ENCODE measurements around the gene PLEKHM3. TPM values are rescaled to one million over a fixed set of nuclear protein-coding genes. Genes with fewer than 3 reads are reported as not detected.

Gene PLEKHM3
- total and polyA plus RNA-seq, 2 of the 4 experiments (the other 2 are of a cell fraction) = 2.4 to 11.3 TPM

DNA sequence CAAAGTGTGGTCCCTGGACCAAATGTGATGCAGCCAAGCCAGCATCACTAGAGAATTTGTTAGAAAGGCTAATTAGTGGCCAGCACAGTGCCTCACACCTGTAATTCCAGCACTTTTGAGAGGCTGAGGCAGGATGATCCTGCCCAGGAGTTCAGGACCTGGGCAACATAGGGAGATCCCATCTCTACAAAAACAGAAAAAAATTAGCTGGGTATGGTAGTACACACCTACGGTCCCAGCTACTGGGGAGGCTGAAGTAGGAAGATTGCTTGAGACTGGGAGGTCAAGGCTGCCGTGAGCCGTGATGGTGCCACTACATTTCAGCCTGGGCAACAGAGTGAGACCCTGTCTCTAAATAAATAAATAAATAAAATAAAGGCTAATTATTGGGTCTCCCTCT, 185.8 kb downstream of the PLEKHM3 start:
- no peak overlapping the region for H3K4me2 ChIP-seq (ENCODE audit: low read depth, low read length)
- no peaks in the 10 kb centered on the region for H3K27me3 ChIP-seq (ENCODE audit: control insufficient read depth, insufficient read depth, low read length)
- no peak overlapping the region for H4K8ac ChIP-seq (ENCODE audit: low read depth in 2 of 2, low read length in 2 of 2)
- no peak overlapping the region for H2BK15ac ChIP-seq (ENCODE audit: low read depth, low read length)
- H3K9me1 ChIP-seq (ENCODE audit: insufficient read depth, low read length) = no peaks in the 10 kb centered on the region; the same call in 1 of the 2 replicates
- BruUV-seq (replicated peaks) = no TSS peak
- H2BK120ac ChIP-seq (ENCODE audit: low read depth, low read length) = no peak overlapping the region
- no peak overlapping the region for H4K5ac ChIP-seq (ENCODE audit: low read depth, low read length)
- WGBS, 2 experiments (ENCODE audit: extremely low coverage in 2 of 2, insufficient read length in 1 of 2) = no CpG with 5 or more reads among the region's 3 CpGs
- in situ Hi-C loops (cut with MboI; ENCODE audit: low sequenced_read_pairs) (no loop called here), dilution Hi-C loops (cut with HindIII; ENCODE audit: low sequenced_read_pairs, unreplicated experiment) (no loop called here), intact Hi-C loops (cut with micrococcal nuclease) (no loop called here)
- no peaks in the 10 kb centered on the region for H3K36me3 ChIP-seq (ENCODE audit: control insufficient read depth, insufficient read depth, low read length)
- no peak overlapping the region for H2BK5ac ChIP-seq (ENCODE audit: low read depth, low read length, poor library complexity, severe bottlenecking)
- no peaks in the 10 kb centered on the region for H3K79me1 ChIP-seq (ENCODE audit: low read depth in 1 of 2, low read length in 2 of 2)
- ChIA-PET CTCF (no interaction called here), POLR2A (ENCODE audit: unreplicated experiment) (no interaction called here)
- H4K91ac ChIP-seq (ENCODE audit: insufficient read depth, low read depth, low read length) = no peak overlapping the region
- TF ChIP-seq CHD1 (IDR thresholded peaks at IDR 0.05; ENCODE audit: low read depth, low read length) (no peak), CEBPB (IDR thresholded peaks at IDR 0.05; ENCODE audit: low read depth, low read length) (no peak), MXI1 (IDR thresholded peaks at IDR 0.05; ENCODE audit: borderline replicate concordance, low read depth, low read length) (no peak), SMC3 (IDR thresholded peaks at IDR 0.05; ENCODE audit: low read depth, low read length) (no peak), RAD21 (IDR thresholded peaks at IDR 0.05; ENCODE audit: low read length) (no peak), POLR2A (IDR thresholded peaks at IDR 0.05; ENCODE audit: low read depth, low read length) (no peak), RFX5 (IDR thresholded peaks at IDR 0.05; ENCODE audit: low read depth, low read length) (no peak), MAZ (IDR thresholded peaks at IDR 0.05; ENCODE audit: borderline replicate concordance, low read depth, low read length) (no peak), MAFK (IDR thresholded peaks at IDR 0.05; ENCODE audit: low read depth, low read length) (no peak), RCOR1 (IDR thresholded peaks at IDR 0.05; ENCODE audit: insufficient replicate concordance, low read length) (no peak)
- TF ChIP-seq, protein P1, sequence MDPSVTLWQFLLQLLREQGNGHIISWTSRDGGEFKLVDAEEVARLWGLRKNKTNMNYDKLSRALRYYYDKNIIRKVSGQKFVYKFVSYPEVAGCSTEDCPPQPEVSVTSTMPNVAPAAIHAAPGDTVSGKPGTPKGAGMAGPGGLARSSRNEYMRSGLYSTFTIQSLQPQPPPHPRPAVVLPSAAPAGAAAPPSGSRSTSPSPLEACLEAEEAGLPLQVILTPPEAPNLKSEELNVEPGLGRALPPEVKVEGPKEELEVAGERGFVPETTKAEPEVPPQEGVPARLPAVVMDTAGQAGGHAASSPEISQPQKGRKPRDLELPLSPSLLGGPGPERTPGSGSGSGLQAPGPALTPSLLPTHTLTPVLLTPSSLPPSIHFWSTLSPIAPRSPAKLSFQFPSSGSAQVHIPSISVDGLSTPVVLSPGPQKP (IDR thresholded peaks at IDR 0.05; ENCODE audit: borderline replicate concordance, low read depth, low read length) = no peak
- TF ChIP-seq, protein P2, sequence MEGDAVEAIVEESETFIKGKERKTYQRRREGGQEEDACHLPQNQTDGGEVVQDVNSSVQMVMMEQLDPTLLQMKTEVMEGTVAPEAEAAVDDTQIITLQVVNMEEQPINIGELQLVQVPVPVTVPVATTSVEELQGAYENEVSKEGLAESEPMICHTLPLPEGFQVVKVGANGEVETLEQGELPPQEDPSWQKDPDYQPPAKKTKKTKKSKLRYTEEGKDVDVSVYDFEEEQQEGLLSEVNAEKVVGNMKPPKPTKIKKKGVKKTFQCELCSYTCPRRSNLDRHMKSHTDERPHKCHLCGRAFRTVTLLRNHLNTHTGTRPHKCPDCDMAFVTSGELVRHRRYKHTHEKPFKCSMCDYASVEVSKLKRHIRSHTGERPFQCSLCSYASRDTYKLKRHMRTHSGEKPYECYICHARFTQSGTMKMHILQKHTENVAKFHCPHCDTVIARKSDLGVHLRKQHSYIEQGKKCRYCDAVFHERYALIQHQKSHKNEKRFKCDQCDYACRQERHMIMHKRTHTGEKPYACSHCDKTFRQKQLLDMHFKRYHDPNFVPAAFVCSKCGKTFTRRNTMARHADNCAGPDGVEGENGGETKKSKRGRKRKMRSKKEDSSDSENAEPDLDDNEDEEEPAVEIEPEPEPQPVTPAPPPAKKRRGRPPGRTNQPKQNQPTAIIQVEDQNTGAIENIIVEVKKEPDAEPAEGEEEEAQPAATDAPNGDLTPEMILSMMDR (conservative IDR thresholded peaks at IDR 0.05; ENCODE audit: low read depth, low read length) = no peak
- no peak overlapping the region for H3K4ac ChIP-seq (ENCODE audit: low read depth, low read length)
- H3K56ac ChIP-seq (ENCODE audit: extremely low read depth, insufficient read depth, low read length) = no peak overlapping the region
- H2AK5ac ChIP-seq (ENCODE audit: low read depth, low read length) = no peak overlapping the region
- DNase-seq (no peak), ATAC-seq (ENCODE audit: low read depth) (no peak)
- H3K9ac ChIP-seq (ENCODE audit: low read depth, low read length) = no peak overlapping the region
- no peak overlapping the region for H3K27ac ChIP-seq (ENCODE audit: insufficient read depth, low read length)
- H3K4me3 ChIP-seq (ENCODE audit: insufficient read depth, low read depth, low read length) = no peak overlapping the region
- peaks cover 3% of the 10 kb centered on the region; the same call in 1 of the 2 replicates for H3K4me1 ChIP-seq (ENCODE audit: control insufficient read depth, insufficient read depth, low read length)
- no peak overlapping the region for H2BK20ac ChIP-seq (ENCODE audit: low read depth, low read length)
- H3K14ac ChIP-seq (replicated peaks; ENCODE audit: low read depth, low read length) = no peak overlapping the region
- H2AFZ ChIP-seq (replicated peaks; ENCODE audit: low read length, poor library complexity) = no peak overlapping the region
- H3K18ac ChIP-seq (ENCODE audit: low read depth, low read length) = no peak overlapping the region
- H2AK9ac ChIP-seq (replicated peaks; ENCODE audit: low read depth, low read length, poor library complexity) = no peak overlapping the region
- H3K23ac ChIP-seq (ENCODE audit: low read depth, low read length) = no peak overlapping the region
- H4K20me1 ChIP-seq (ENCODE audit: insufficient read depth, low read length) = no peaks in the 10 kb centered on the region
- H3K9me3 ChIP-seq (ENCODE audit: control insufficient read depth, insufficient read depth, low read length) = no peaks in the 10 kb centered on the region

All from IMR-90 (cell line).